PC-3 (cell line): ENCODE results near the gene NRARP. TPM values are rescaled to one million over a fixed set of nuclear protein-coding genes. Genes with fewer than 3 reads are reported as not detected.

ENCODE experiments used
- ATAC-seq: fragments of 200-7000 bp; cut with Tn5 transposase; 2 replicates; pipeline ENCODE4 v1.9.1; 2020; ENCODE audit warnings: mild to moderate bottlenecking, moderate library complexity
- BruUV-seq: library from RNA; stranded (reverse); fragments of 400-500 nt; replicated peaks from 2 replicates; lab custom pipeline; 2021; lab: Mats Ljungman, UMichigan
- CTCF ChIA-PET: fragments of 300-600 bp; sonication (Branson Sonifier 250); formaldehyde crosslinking; loops from one replicate; lab custom pipeline; 2022; ENCODE audit warnings: antibody characterized with exemption; lab: Charles Lee
- POLR2A ChIA-PET: fragments of 300-600 bp; sonication (Branson Sonifier 250); formaldehyde crosslinking; loops from one replicate; lab custom pipeline; 2022; ENCODE audit warnings: antibody characterized with exemption; ENCODE audit not compliant: unreplicated experiment; lab: Charles Lee
- DNase-seq: peaks from one replicate; pipeline ENCODE4 v3.0.0-alpha.2; 2015
- H2AFZ ChIP-seq: fragments of 300-600 bp; sonication (generic); 2 replicates; pipeline ENCODE4 v1.6.0; 2016; ENCODE audit warnings: antibody characterized with exemption, low read length
- H3F3A ChIP-seq: fragments of 300-600 bp; sonication (generic); one replicate; pipeline ENCODE4 v1.6.0; 2017; ENCODE audit warnings: antibody characterized with exemption, low read length, control low read depth, mild to moderate bottlenecking; ENCODE audit not compliant: unreplicated experiment
- H3K27ac ChIP-seq: fragments of 300-600 bp; sonication (generic); 2 replicates; pipeline ENCODE4 v1.5.1; 2016; ENCODE audit warnings: mild to moderate bottlenecking, low read length
- H3K27me3 ChIP-seq: fragments of 300-600 bp; sonication (generic); 2 replicates; pipeline ENCODE4 v1.6.1; 2016; ENCODE audit warnings: low read length, mixed read lengths
- H3K36me3 ChIP-seq: fragments of 300-600 bp; sonication (generic); 2 replicates; pipeline ENCODE4 v1.6.1; 2016; ENCODE audit warnings: low read depth, mixed run types, low read length, mixed read lengths
- H3K4me1 ChIP-seq: fragments of 300-600 bp; sonication (generic); 2 replicates; pipeline ENCODE4 v1.5.1; 2016; ENCODE audit warnings: low read length; ENCODE audit not compliant: insufficient read depth
- H3K4me2 ChIP-seq: fragments of 300-600 bp; sonication (generic); 2 replicates; pipeline ENCODE4 v1.6.0; 2016; ENCODE audit warnings: low read length
- H3K4me3 ChIP-seq: fragments of 300-600 bp; sonication (generic); 2 replicates; pipeline ENCODE4 v1.5.1; 2016; ENCODE audit warnings: mild to moderate bottlenecking, low read length, mixed read lengths
- H3K79me2 ChIP-seq: fragments of 300-600 bp; sonication (generic); 2 replicates; pipeline ENCODE4 v1.6.1; 2017; ENCODE audit warnings: low read length, mixed read lengths
- H3K9ac ChIP-seq: fragments of 300-600 bp; sonication (generic); 2 replicates; pipeline ENCODE4 v1.6.0; 2016; ENCODE audit warnings: mild to moderate bottlenecking, low read length
- H3K9me2 ChIP-seq: fragments of 300-600 bp; sonication (generic); replicated peaks from 2 replicates; pipeline ENCODE4 v1.6.1; 2016; ENCODE audit warnings: mixed run types, low read length, mixed read lengths
- H3K9me3 ChIP-seq: fragments of 300-600 bp; sonication (generic); 2 replicates; pipeline ENCODE4 v1.6.1; 2016; ENCODE audit warnings: low read length, mixed read lengths
- H4K20me1 ChIP-seq: fragments of 300-600 bp; sonication (generic); 2 replicates; pipeline ENCODE4 v1.6.1; 2016; ENCODE audit warnings: low read length, mixed read lengths
- EZH2 ChIP-seq: fragments of 300-600 bp; sonication (generic); IDR thresholded peaks from one replicate; pipeline ENCODE4 v1.6.1; 2017; ENCODE audit warnings: antibody characterized with exemption, mild to moderate bottlenecking, low read length; ENCODE audit not compliant: unreplicated experiment
- EZH2phosphoT487 ChIP-seq: fragments of 300-600 bp; sonication (generic); IDR thresholded peaks from 2 replicates; pipeline ENCODE4 v1.6.1; 2018; ENCODE audit warnings: mild to moderate bottlenecking, antibody characterized with exemption, low read length, borderline replicate concordance
- intact Hi-C: fragments of 100-400 bp; cut with micrococcal nuclease; formaldehyde crosslinking; loops from 2 replicates; pipeline ENCODE4 v1.9.0; 2023
- total RNA-seq: library from RNA; depleted of rRNA; stranded (reverse); fragments of >200 nt; gene quantifications from 2 replicates; pipeline ENCODE4 v1.2.3, GENCODE V29; 2014
- TF ChIP-seq, protein P1 (sequence below): fragments of 300-600 bp; sonication (generic); conservative IDR thresholded peaks from 2 replicates; pipeline ENCODE4 v1.5.1; 2017; ENCODE audit warnings: antibody characterized with exemption, low read depth, mild to moderate bottlenecking, low read length

Gene NRARP
- total RNA-seq, 1 experiment from 2014 or later = 36.8 TPM

DNA sequence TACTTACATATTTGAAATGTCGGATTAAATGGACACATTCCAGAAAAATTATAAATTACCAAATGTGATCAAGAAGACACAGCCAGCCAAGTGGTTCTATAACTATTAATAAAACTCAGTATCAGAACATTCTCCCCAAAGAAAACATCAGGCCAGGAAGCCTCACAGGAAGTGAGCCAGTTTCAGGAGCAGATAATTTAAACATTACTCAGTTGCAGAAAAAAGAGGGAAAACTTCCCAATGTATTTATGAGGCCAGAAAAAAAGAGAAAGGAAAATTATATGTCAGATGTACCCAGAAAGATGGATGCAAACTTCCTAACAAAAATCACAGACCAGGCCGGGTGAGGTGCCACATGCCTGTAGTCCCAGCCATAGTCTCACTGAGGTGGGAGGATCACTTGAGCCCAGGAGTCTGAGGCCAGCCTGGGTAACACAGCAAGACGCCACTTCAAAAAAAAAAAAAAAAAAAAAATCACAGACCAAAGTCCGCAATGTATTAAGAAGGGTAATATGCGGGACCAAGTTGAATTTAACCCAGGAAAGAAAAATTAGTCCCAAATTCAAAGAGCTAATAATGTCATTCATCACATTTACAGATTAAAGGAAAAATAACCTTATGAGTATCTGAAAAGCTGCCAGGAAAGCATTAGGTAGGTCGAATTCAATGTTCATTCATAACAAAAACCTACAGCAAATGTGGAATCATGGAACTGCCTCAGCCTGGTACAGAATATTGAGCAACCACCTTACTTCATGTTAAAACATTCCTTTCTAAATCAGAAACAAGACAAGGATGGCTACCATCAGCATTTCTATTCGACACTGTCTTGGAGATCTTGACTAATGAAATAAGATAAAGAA, 37.2 kb upstream of the NRARP start:
- Histone ChIP-seq H3K79me2 (no peaks in the 10 kb centered on the region), H3K4me2 (no peak overlapping the region), H3K27me3 (no peaks in the 10 kb centered on the region), H2AFZ (no peak overlapping the region), H3K9ac (no peak overlapping the region), H3K9me3 (no peaks in the 10 kb centered on the region), H3K27ac (no peak overlapping the region), H3K4me1 (no peaks in the 10 kb centered on the region), H3K4me3 (no peak overlapping the region), H3F3A (no peaks in the 10 kb centered on the region), H4K20me1 (no peaks in the 10 kb centered on the region), H3K36me3 (no peaks in the 10 kb centered on the region), H3K9me2 (no peaks in the 10 kb centered on the region)
- CTCF ChIA-PET = no interaction called here
- POLR2A ChIA-PET = no interaction called here
- no TSS peak for BruUV-seq
- intact Hi-C loops = no loop called here
- TF ChIP-seq EZH2phosphoT487 = no peak
- TF ChIP-seq, protein P1, sequence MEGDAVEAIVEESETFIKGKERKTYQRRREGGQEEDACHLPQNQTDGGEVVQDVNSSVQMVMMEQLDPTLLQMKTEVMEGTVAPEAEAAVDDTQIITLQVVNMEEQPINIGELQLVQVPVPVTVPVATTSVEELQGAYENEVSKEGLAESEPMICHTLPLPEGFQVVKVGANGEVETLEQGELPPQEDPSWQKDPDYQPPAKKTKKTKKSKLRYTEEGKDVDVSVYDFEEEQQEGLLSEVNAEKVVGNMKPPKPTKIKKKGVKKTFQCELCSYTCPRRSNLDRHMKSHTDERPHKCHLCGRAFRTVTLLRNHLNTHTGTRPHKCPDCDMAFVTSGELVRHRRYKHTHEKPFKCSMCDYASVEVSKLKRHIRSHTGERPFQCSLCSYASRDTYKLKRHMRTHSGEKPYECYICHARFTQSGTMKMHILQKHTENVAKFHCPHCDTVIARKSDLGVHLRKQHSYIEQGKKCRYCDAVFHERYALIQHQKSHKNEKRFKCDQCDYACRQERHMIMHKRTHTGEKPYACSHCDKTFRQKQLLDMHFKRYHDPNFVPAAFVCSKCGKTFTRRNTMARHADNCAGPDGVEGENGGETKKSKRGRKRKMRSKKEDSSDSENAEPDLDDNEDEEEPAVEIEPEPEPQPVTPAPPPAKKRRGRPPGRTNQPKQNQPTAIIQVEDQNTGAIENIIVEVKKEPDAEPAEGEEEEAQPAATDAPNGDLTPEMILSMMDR = no peak
- TF ChIP-seq EZH2 = no peak
- DNase-seq (no peak), ATAC-seq (no peak)

DNA sequence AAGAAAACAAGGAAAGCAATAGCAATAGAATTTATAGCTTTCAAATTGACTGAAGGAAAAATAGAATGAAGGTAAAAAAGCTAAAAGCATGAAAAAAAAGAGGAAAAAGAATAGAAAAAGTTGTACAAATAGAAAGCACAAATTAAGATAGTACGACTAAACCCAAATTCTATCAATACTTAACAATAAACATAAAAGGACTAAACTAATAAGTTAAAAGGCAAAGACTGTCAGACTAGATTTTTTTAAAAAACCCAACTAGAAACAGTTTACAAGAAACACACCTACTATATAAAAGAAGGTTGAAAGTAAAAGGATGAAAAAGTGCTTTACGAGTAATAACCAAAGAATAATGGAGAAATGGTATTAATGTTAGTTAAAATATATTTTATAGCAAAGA, 34.7 kb upstream of the NRARP start:
- intact Hi-C loops = no loop called here
- BruUV-seq = no TSS peak
- Histone ChIP-seq H3K4me1 (no peaks in the 10 kb centered on the region), H3K4me2 (no peak overlapping the region), H2AFZ (no peak overlapping the region), H3K9me2 (no peaks in the 10 kb centered on the region), H3K27ac (no peak overlapping the region), H3K27me3 (no peaks in the 10 kb centered on the region), H3K9me3 (no peaks in the 10 kb centered on the region), H3K9ac (no peak overlapping the region), H3K4me3 (no peak overlapping the region), H4K20me1 (no peaks in the 10 kb centered on the region), H3K79me2 (no peaks in the 10 kb centered on the region), H3K36me3 (no peaks in the 10 kb centered on the region), H3F3A (no peaks in the 10 kb centered on the region)
- ATAC-seq = no peak
- POLR2A ChIA-PET = no interaction called here
- DNase-seq = no peak
- CTCF ChIA-PET = no interaction called here
- TF ChIP-seq, protein P1 = no peak
- TF ChIP-seq EZH2phosphoT487 = no peak
- TF ChIP-seq EZH2 = no peak

DNA sequence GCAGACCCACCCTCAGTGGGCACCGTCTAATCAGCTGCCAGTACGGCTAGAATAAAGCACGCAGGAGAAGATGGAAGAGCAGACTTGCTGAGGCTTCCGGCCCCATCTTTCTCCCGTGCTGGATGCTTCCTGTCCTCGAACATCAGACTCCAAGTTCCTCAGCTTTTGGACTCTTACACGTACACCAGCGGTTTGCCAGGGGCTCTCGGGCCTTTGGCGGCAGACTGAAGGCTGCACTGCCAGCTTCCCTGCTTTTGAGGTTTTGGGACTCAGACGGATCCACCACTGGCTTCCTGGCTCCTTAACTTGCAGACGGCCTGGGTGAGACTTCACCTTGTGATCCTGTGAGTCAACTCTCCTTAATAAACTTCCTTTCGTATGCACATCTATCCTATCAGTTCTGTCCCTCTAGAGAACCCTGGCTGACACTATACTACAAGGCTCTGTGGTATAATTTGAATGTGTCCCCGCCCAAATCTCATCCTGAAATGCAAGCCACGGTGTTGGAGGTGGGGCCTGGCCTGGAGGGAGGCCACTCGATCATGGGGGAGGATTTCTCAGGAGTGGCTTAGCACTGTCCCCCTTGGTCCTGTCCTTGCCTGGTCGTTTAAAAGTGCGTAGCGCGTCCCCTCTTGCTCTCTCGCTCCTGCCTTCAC, 31.1 kb upstream of the NRARP start:
- Histone ChIP-seq H3K9me3 (0 out of 2 replicates have a peak, but pooled peaks cover 2% of the 10 kb centered on the region), H3K9ac (no peak overlapping the region), H3K4me3 (no peak overlapping the region), H3K4me1 (no peaks in the 10 kb centered on the region), H2AFZ (no peak overlapping the region), H4K20me1 (no peaks in the 10 kb centered on the region), H3K4me2 (no peak overlapping the region), H3K27me3 (no peaks in the 10 kb centered on the region), H3K36me3 (no peaks in the 10 kb centered on the region), H3F3A (no peaks in the 10 kb centered on the region), H3K79me2 (no peaks in the 10 kb centered on the region), H3K27ac (no peak overlapping the region), H3K9me2 (no peaks in the 10 kb centered on the region)
- no TSS peak for BruUV-seq
- TF ChIP-seq EZH2 (no peak), EZH2phosphoT487 (no peak)
- TF ChIP-seq, protein P1 = no peak
- POLR2A ChIA-PET = no interaction called here
- DNase-seq = no peak
- CTCF ChIA-PET = no interaction called here
- intact Hi-C loops = no loop called here
- ATAC-seq = no peak
